HepG2 (cell line): ENCODE results near the gene PPP2R5C. TPM values are rescaled to one million over a fixed set of nuclear protein-coding genes. Genes with fewer than 3 reads are reported as not detected.
A peak's percentile ranks its signal among the peaks of the same experiment; 100 is the strongest.

Source experiments
- DRAP1 ChIP-seq: IDR thresholded peaks from 2 replicates; pipeline ENCODE4 v1.6.1; 2016; ENCODE audit warnings: missing genetic modification reagents, missing compliant biosample characterization
- HOXA9 ChIP-seq: sonication (generic); formaldehyde crosslinking; IDR thresholded peaks from 2 replicates; pipeline ENCODE4 v1.8.1; 2022; ENCODE audit warnings: missing genetic modification reagents, mild to moderate bottlenecking, moderate library complexity, borderline replicate concordance
- MNT ChIP-seq: fragments of 450-650 bp; IDR thresholded peaks from 2 replicates; pipeline ENCODE4 v1.6.1; 2016
- NFKB2 ChIP-seq: sonication (generic); formaldehyde crosslinking; IDR thresholded peaks from 2 replicates; pipeline ENCODE4 v1.4.0; 2020; ENCODE audit warnings: missing genetic modification reagents, borderline replicate concordance
- REST ChIP-seq, 2 experiments: IDR thresholded peaks; 2 replicates each; pipeline ENCODE4 v1.6.1; 2011 to 2012; ENCODE audit warnings: low read length in 2 of 2, borderline replicate concordance in 1 of 2, low read depth in 1 of 2, mild to moderate bottlenecking in 1 of 2, moderate library complexity in 1 of 2
- SP140L ChIP-seq: sonication (generic); formaldehyde crosslinking; IDR thresholded peaks from 2 replicates; pipeline ENCODE4 v1.4.0; 2020; ENCODE audit warnings: missing genetic modification reagents, borderline replicate concordance
- TAF1 ChIP-seq: sonication (generic); formaldehyde crosslinking; IDR thresholded peaks from 2 replicates; pipeline ENCODE4 v1.4.0; 2020; ENCODE audit warnings: missing genetic modification reagents
- TIGD3 ChIP-seq: sonication (generic); formaldehyde crosslinking; IDR thresholded peaks from 2 replicates; pipeline ENCODE4 v1.5.1; 2020; ENCODE audit warnings: mild to moderate bottlenecking, missing genetic modification reagents, borderline replicate concordance
- ZBTB25 ChIP-seq: IDR thresholded peaks from 2 replicates; pipeline ENCODE4 v1.6.1; 2018; ENCODE audit warnings: missing genetic modification reagents
- ZGPAT ChIP-seq: IDR thresholded peaks from 2 replicates; pipeline ENCODE4 v1.6.1; 2016; ENCODE audit warnings: mild to moderate bottlenecking
- ZNF263 ChIP-seq: sonication (generic); formaldehyde crosslinking; IDR thresholded peaks from 2 replicates; pipeline ENCODE4 v1.4.0; 2020; ENCODE audit warnings: missing genetic modification reagents
- ZNF431 ChIP-seq: sonication (generic); formaldehyde crosslinking; IDR thresholded peaks from 2 replicates; pipeline ENCODE4 v1.9.0; 2022; ENCODE audit warnings: missing genetic modification reagents, low read depth, mild to moderate bottlenecking, borderline replicate concordance
- ZNF550 ChIP-seq: sonication (generic); formaldehyde crosslinking; IDR thresholded peaks from 2 replicates; pipeline ENCODE4 v1.4.0; 2020; ENCODE audit warnings: mild to moderate bottlenecking, missing genetic modification reagents, borderline replicate concordance
- ZNF572 ChIP-seq: sonication (generic); formaldehyde crosslinking; IDR thresholded peaks from 2 replicates; pipeline ENCODE4 v1.5.1; 2020; ENCODE audit warnings: mild to moderate bottlenecking, missing genetic modification reagents
- ZNF616 ChIP-seq: sonication (generic); formaldehyde crosslinking; IDR thresholded peaks from 2 replicates; pipeline ENCODE4 v1.5.0; 2020; ENCODE audit warnings: low read depth, mild to moderate bottlenecking, missing genetic modification reagents
- ZNF775 ChIP-seq: sonication (generic); formaldehyde crosslinking; IDR thresholded peaks from 2 replicates; pipeline ENCODE4 v1.4.0; 2020; ENCODE audit warnings: missing genetic modification reagents, mild to moderate bottlenecking, moderate library complexity, borderline replicate concordance
- ZSCAN20 ChIP-seq: sonication (generic); formaldehyde crosslinking; IDR thresholded peaks from 2 replicates; pipeline ENCODE4 v1.4.0; 2020; ENCODE audit warnings: missing genetic modification reagents, mild to moderate bottlenecking, borderline replicate concordance
- ZSCAN30 ChIP-seq: sonication (generic); formaldehyde crosslinking; IDR thresholded peaks from 2 replicates; pipeline ENCODE4 v1.5.0; 2020; ENCODE audit warnings: mild to moderate bottlenecking, missing genetic modification reagents
- polyA plus RNA-seq, 8 experiments: library from polyadenylated mRNA; depleted of rRNA in 3 of 8; stranded (reverse) in 7 of 8; unstranded in 1 of 8; fragments of >200 nt; fragmentation: Illumina TruSeq in 4 of 8; extraction: Trizol in 4 of 8; gene quantifications; 2 replicates each; pipeline versions ENCODE4 v1.2.1 to v1.2.3, GENCODE V29; 2011 to 2016; ENCODE audit warnings: low read depth in 4 of 8, missing spikeins in 1 of 8, mixed read lengths in 1 of 8; ENCODE audit not compliant: insufficient read depth in 1 of 8
- total RNA-seq, 5 experiments: library from RNA; depleted of rRNA; stranded (reverse); fragments of >200 nt; fragmentation: Illumina TruSeq; extraction: Trizol; gene quantifications; 2 replicates each; pipeline ENCODE4 v1.2.3, GENCODE V29; 2016; ENCODE audit warnings: low read depth in 1 of 5

PPP2R5C gene
- total and polyA plus RNA-seq, 2 of the 13 experiments (the other 11 are each of a cell fraction or from before 2014, with no cell fraction given) = 74.3 to 78.5 TPM

GRCh38 chr14:101761032-101761880 is at the start of gene PPP2R5C (continued):
- TF ChIP-seq REST (IDR thresholded peaks at IDR 0.05; ENCODE audit: borderline replicate concordance in 1 of 2, low read depth in 1 of 2, low read length in 2 of 2) (no peak), ZSCAN30 (CRISPR knock-in tag) (no peak), ZNF616 (CRISPR knock-in tag) (peak; percentile 87; the same call in 1 of the 2 replicates), ZNF550 (CRISPR knock-in tag) (no peak), TIGD3 (peak; percentile 60; the same call in 1 of the 2 replicates), ZGPAT (CRISPR knock-in tag) (peak; percentile 54; the same call in 1 of the 2 replicates), ZSCAN20 (CRISPR knock-in tag) (no peak), NFKB2 (peak; percentile 24; the same call in 1 of the 2 replicates), ZNF431 (CRISPR knock-in tag) (no peak), ZNF775 (CRISPR knock-in tag) (no peak), ZBTB25 (CRISPR knock-in tag) (0 out of 2 replicates have a peak, but pooled peaks have one; percentile 30), ZNF263 (CRISPR knock-in tag) (no peak), TAF1 (CRISPR knock-in tag) (peak; percentile 67), SP140L (CRISPR knock-in tag) (no peak), ZNF572 (CRISPR knock-in tag) (no peak), MNT (0 out of 2 replicates have a peak, but pooled peaks have one; percentile 2), DRAP1 (CRISPR knock-in tag) (0 out of 2 replicates have a peak, but pooled peaks have one; percentile 19), HOXA9 (CRISPR knock-in tag) (peak; percentile 78; the same call in 1 of the 2 replicates)
